Measurements from ENCODE around the gene EPAS1. TPM values are rescaled to one million over a fixed set of nuclear protein-coding genes. Genes with fewer than 3 reads are reported as not detected.
A peak's percentile ranks its signal among the peaks of the same experiment; 100 is the strongest.

Gene EPAS1
- total and polyA plus RNA-seq, 2 of the 8 experiments (the other 6 are each of a cell fraction or from before 2014, with no cell fraction given), result 2.0 to 4.9 TPM

DNA sequence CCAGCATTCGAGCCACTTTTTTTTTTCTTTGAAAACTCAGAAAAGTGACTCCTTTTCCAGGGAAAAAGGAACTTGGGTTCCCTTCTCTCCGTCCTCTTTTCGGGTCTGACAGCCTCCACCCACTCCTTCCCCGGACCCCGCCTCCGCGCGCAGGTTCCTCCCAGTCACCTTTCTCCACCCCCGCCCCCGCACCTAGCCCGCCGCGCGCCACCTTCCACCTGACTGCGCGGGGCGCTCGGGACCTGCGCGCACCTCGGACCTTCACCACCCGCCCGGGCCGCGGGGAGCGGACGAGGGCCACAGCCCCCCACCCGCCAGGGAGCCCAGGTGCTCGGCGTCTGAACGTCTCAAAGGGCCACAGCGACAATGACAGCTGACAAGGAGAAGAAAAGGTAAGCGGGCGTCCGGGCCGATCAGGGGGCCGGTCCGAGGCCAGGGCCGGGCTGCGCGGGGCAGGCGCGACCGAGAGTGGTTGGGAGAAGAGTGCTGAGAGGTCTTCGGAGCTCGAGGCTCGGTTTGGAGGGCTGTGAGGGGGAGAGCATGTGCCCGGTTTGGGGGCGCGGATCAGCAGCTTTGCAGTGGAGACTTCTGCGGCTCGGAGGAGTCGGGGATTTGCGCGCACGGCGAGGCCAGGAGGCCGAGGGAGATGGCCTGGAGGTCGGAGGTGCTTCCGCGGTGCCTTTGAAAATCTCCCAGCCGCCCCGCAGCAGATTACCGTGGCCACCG, 502 bp downstream of the EPAS1 start:
- TF ChIP-seq EGR1 (IDR thresholded peaks at IDR 0.05; ENCODE audit: borderline replicate concordance, low read depth, low read length) (peak; percentile 81), KDM4A (IDR thresholded peaks at IDR 0.05; ENCODE audit: low read depth, low read length, severe bottlenecking) (peak; percentile 89), E2F6 (IDR thresholded peaks at IDR 0.05) (peak; percentile 79), NANOG (IDR thresholded peaks at IDR 0.05; ENCODE audit: insufficient read depth, low read depth, low read length, poor library complexity, severe bottlenecking) (no peak), BACH1 (IDR thresholded peaks at IDR 0.05; ENCODE audit: low read length) (no peak), SIN3A (conservative IDR thresholded peaks at IDR 0.05 in 1 of 2, IDR thresholded peaks at IDR 0.05 in 1 of 2; ENCODE audit: low read depth in 1 of 2, low read length in 2 of 2) (peak in 1 of 2 experiments; percentile 78; a peak in 2 of 4 replicates), RNF2 (IDR thresholded peaks at IDR 0.05; ENCODE audit: borderline replicate concordance, low read depth, low read length, missing control alignments, poor library complexity, severe bottlenecking) (peak; percentile 1)
- TF ChIP-seq, protein P1, sequence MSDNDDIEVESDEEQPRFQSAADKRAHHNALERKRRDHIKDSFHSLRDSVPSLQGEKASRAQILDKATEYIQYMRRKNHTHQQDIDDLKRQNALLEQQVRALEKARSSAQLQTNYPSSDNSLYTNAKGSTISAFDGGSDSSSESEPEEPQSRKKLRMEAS (IDR thresholded peaks at IDR 0.05), result peak; percentile 69
- DNase-seq (ENCODE audit: low read depth in 1 of 2, low spot score in 2 of 2) (peak in 1 of 2 experiments; percentile 81), FAIRE-seq (no peak)
- Histone ChIP-seq H3K14ac (ENCODE audit: insufficient read length) (no peak overlapping the region), H2AFZ (ENCODE audit: low read length) (no peak overlapping the region; the same call in 1 of the 2 replicates), H3K4me1 (replicated peaks in 1 of 4; ENCODE audit: control insufficient read depth in 3 of 4, insufficient read depth in 4 of 4, low read length in 3 of 4) (peaks cover 3 to 22% (median 11%) of the 10 kb centered on the region in 4 experiments; a peak in 5 of 7 replicates), H3K23ac (ENCODE audit: insufficient read length) (no peak overlapping the region), H3K4ac (replicated peaks; ENCODE audit: insufficient read length, low read depth, low read length) (no peak overlapping the region), H3K4me2 (ENCODE audit: insufficient read depth in 1 of 2, low read depth in 2 of 2, low read length in 2 of 2) (peak overlapping the region; percentile 87 to 90), H3K27ac (ENCODE audit: low read depth, low read length) (no peak overlapping the region), H4K91ac (replicated peaks; ENCODE audit: insufficient read length, low read length) (no peak overlapping the region), H2BK15ac (ENCODE audit: low read length) (no peak overlapping the region), H2BK120ac (replicated peaks; ENCODE audit: low read depth, low read length) (no peak overlapping the region), H3K9ac (replicated peaks in 1 of 4; ENCODE audit: extremely low read depth in 1 of 4, low read depth in 3 of 4, low read length in 3 of 4) (no peak overlapping the region), H3K79me2 (ENCODE audit: control insufficient read depth in 1 of 2, insufficient read depth in 2 of 2, low read length in 2 of 2) (no peaks in the 10 kb centered on the region), H3K18ac (ENCODE audit: extremely low read depth, low read length) (no peak overlapping the region), H3K4me3 (ENCODE audit: extremely low read depth in 1 of 4, insufficient read depth in 2 of 4, low read depth in 3 of 4, low read length in 4 of 4) (peak overlapping the region; percentile 42 to 70 (median 54)), H4K5ac (ENCODE audit: insufficient read length, low read depth, low read length) (no peak overlapping the region), H2BK20ac (ENCODE audit: low read length) (no peak overlapping the region), H4K8ac (ENCODE audit: extremely low read depth, insufficient read depth, low read length) (no peak overlapping the region), H4K20me1 (replicated peaks in 1 of 2; ENCODE audit: control insufficient read depth in 1 of 2, insufficient read depth in 2 of 2, low read length in 2 of 2) (peaks cover 5 to 12% of the 10 kb centered on the region in 2 experiments), H3K36me3 (ENCODE audit: control insufficient read depth in 2 of 4, insufficient read depth in 4 of 4, low read length in 3 of 4) (no peaks in the 10 kb centered on the region; a peak in 1 of 8 replicates), H2AK5ac (ENCODE audit: low read depth, low read length) (no peak overlapping the region), H2BK12ac (ENCODE audit: low read depth, low read length) (no peak overlapping the region), H3K27me3 (replicated peaks in 1 of 4; ENCODE audit: control insufficient read depth in 3 of 4, extremely low read depth in 1 of 4, insufficient read depth in 3 of 4, low read length in 3 of 4) (peaks cover 43 to 69% (median 60%) of the 10 kb centered on the region in 4 experiments), H3K79me1 (ENCODE audit: low read depth, low read length) (no peaks in the 10 kb centered on the region), H2BK5ac (ENCODE audit: low read depth, low read length) (no peak overlapping the region), H3K9me3 (ENCODE audit: insufficient read depth in 2 of 2, low read depth in 1 of 2, low read length in 1 of 2) (no peaks in the 10 kb centered on the region), H3K56ac (replicated peaks; ENCODE audit: insufficient read length, low read depth, low read length) (no peak overlapping the region), H3K23me2 (ENCODE audit: low read depth, low read length) (peaks cover 28% of the 10 kb centered on the region)
- ChIA-PET POLR2A (ENCODE audit: partially characterized antibody) (interaction anchor here (1.3 kb wide), 2 partner anchors 26 to 68 kb away, joined by 3 read pairs; no protein-coding TSS in a partner anchor), CTCF (ENCODE audit: partially characterized antibody) (interaction anchor here (0.6 to 2.0 kb wide), 8 partner anchors 64 to 290 kb away, joined by 3 to 7 read pairs (median 4); no protein-coding TSS in a partner anchor)
- 2% methylated on average over 36 of the region's 65 CpGs; no CpG with 5 or more reads in 1 of the 2 experiments for WGBS, 2 experiments (ENCODE audit: extremely low coverage in 1 of 2, insufficient coverage in 1 of 2, insufficient read length in 1 of 2, insufficient replicate concordance in 2 of 2, low coverage in 1 of 2, low lambda C conversion rate in 2 of 2, missing lambda C conversion rate in 1 of 2)
